ENCODE measurements around the gene NDUFC1.
"Not testable (repeated sequence)": the region's sequence is repeated elsewhere in the genome, so short reads cannot be mapped to it uniquely, and the experiment has no call there.

The NDUFC1 gene

GRCh38 chr4:139324620-139325019, 22.3 kb upstream of the NDUFC1 start:
- no peak for TF ChIP-seq CTCF (IDR thresholded peaks at IDR 0.05; ENCODE audit: insufficient read depth, low read length, missing control alignments)
- no peak overlapping the region for H3K4me3 ChIP-seq (ENCODE audit: low read depth, low read length)
- no peak for DNase-seq (ENCODE audit: low read depth, low spot score)
- ChIA-PET CTCF (no interaction called here), POLR2A (no interaction called here)

GRCh38 chr4:139322541-139322940, 20.3 kb upstream of the NDUFC1 start:
- H3K4me3 ChIP-seq (ENCODE audit: low read depth, low read length); DNase-seq (ENCODE audit: low read depth, low spot score); POLR2A ChIA-PET: not testable (repeated sequence)
- CTCF ChIA-PET: interaction anchor here (1.0 to 2.6 kb wide), 5 partner anchors 8 to 281 kb away, joined by 3 to 8 read pairs (median 3); partner anchors contain the start of genes NAA15 and NDUFC1

- POLR2A ChIA-PET; DNase-seq (ENCODE audit: low read depth, low spot score); H3K4me3 ChIP-seq (ENCODE audit: low read depth, low read length): not testable (repeated sequence)
- CTCF ChIA-PET: interaction anchor here (1.0 to 2.6 kb wide), 5 partner anchors 9 to 281 kb away, joined by 3 to 8 read pairs (median 3); partner anchors contain the start of genes NAA15 and NDUFC1
Measured at GRCh38 chr4:139322070-139322469, 19.8 kb upstream of the NDUFC1 start.

- no peak for TF ChIP-seq CTCF (IDR thresholded peaks at IDR 0.05; ENCODE audit: insufficient read depth, low read length, missing control alignments)
- no peak for DNase-seq (ENCODE audit: low read depth, low spot score)
- no peak overlapping the region for H3K4me3 ChIP-seq (ENCODE audit: low read depth, low read length)
- ChIA-PET CTCF (interaction anchor here (0.9 kb wide), 1 partner anchor 24 kb away, joined by 3 read pairs; no protein-coding TSS in a partner anchor), POLR2A (no interaction called here)
Measured at GRCh38 chr4:139319571-139319970, 17.3 kb upstream of the NDUFC1 start.

GRCh38 chr4:139317635-139318034, 15.4 kb upstream of the NDUFC1 start:
- no peak overlapping the region for H3K4me3 ChIP-seq (ENCODE audit: low read depth, low read length)
- no peak for DNase-seq (ENCODE audit: low read depth, low spot score)
- TF ChIP-seq CTCF (IDR thresholded peaks at IDR 0.05; ENCODE audit: insufficient read depth, low read length, missing control alignments): no peak
- POLR2A ChIA-PET: no interaction called here
- CTCF ChIA-PET: no interaction called here

GRCh38 chr4:139316733-139317132, 14.5 kb upstream of the NDUFC1 start:
- ChIA-PET POLR2A (interaction anchor here (1.3 kb wide), 1 partner anchor 16 kb away, joined by 7 read pairs; the partner anchor contains the start of gene NAA15), CTCF (no interaction called here)
- TF ChIP-seq CTCF (IDR thresholded peaks at IDR 0.05; ENCODE audit: insufficient read depth, low read length, missing control alignments): no peak
- DNase-seq (ENCODE audit: low read depth, low spot score): no peak
- no peak overlapping the region for H3K4me3 ChIP-seq (ENCODE audit: low read depth, low read length)

- H3K4me3 ChIP-seq (ENCODE audit: low read depth, low read length): no peak overlapping the region
- POLR2A ChIA-PET: interaction anchor here (1.3 kb wide), 1 partner anchor 14 kb away, joined by 7 read pairs; the partner anchor contains the start of gene NAA15
- no peak for DNase-seq (ENCODE audit: low read depth, low spot score)
- CTCF ChIA-PET: interaction anchor here (1.0 kb wide), 1 partner anchor 30 kb away, joined by 4 read pairs; no protein-coding TSS in a partner anchor
- TF ChIP-seq CTCF (IDR thresholded peaks at IDR 0.05; ENCODE audit: insufficient read depth, low read length, missing control alignments): no peak
Measured at GRCh38 chr4:139315221-139315675, 13.0 kb upstream of the NDUFC1 start.
